Breast epithelium (tissue), 4 donors: ENCODE results near the gene ALDH1L1. TPM values are rescaled to one million over a fixed set of nuclear protein-coding genes. Genes with fewer than 3 reads are reported as not detected.

Experiments used
- DNase-seq, 2 donors: peaks; one replicate each; pipeline ENCODE4 v3.0.0-alpha.2; 2019; ENCODE audit warnings: low spot score in 2 of 2
- H3K27ac ChIP-seq, 2 donors: fragments of 200-600 bp; sonication (generic) in 1 of 2; one replicate each; pipeline ENCODE4 v1.5.1; 2016 to 2019; ENCODE audit warnings: mild to moderate bottlenecking in 1 of 2
- H3K27me3 ChIP-seq, 2 donors: fragments of 200-600 bp; sonication (generic) in 1 of 2; one replicate each; pipeline versions ENCODE4 v1.5.1 to v1.6.0; 2017 to 2019; ENCODE audit warnings: control low read depth in 1 of 2, mild to moderate bottlenecking in 1 of 2
- H3K36me3 ChIP-seq: fragments of 200-600 bp; one replicate; pipeline ENCODE4 v1.5.1; 2019
- H3K4me1 ChIP-seq, 2 donors: fragments of 200-600 bp; sonication (generic); one replicate each; pipeline ENCODE4 v1.5.1; 2016 to 2019; ENCODE audit warnings: control low read depth in 1 of 2
- H3K4me3 ChIP-seq, 3 donors: fragments of 200-600 bp; sonication (generic); 1 replicate in 2 of 3; 2 replicates in 1 of 3; pipeline ENCODE4 v1.5.1; 2016 to 2019; ENCODE audit warnings: mild to moderate bottlenecking in 3 of 3, moderate library complexity in 2 of 3
- H3K9me3 ChIP-seq, 2 donors: fragments of 200-600 bp; sonication (generic) in 1 of 2; one replicate each; pipeline ENCODE4 v1.5.1; 2016 to 2019; ENCODE audit warnings: control low read depth in 1 of 2
- CTCF ChIP-seq, 3 donors: fragments of 450-650 bp; IDR thresholded peaks; one replicate each; pipeline ENCODE4 v1.5.1; 2016 to 2017; ENCODE audit warnings: antibody characterized with exemption in 3 of 3, mild to moderate bottlenecking in 3 of 3, moderate library complexity in 3 of 3
- POLR2A ChIP-seq: fragments of 450-650 bp; IDR thresholded peaks from one replicate; pipeline ENCODE4 v1.6.1; 2016; ENCODE audit warnings: antibody characterized with exemption, mild to moderate bottlenecking, moderate library complexity
- POLR2AphosphoS5 ChIP-seq, 3 donors: sonication (generic); formaldehyde crosslinking; IDR thresholded peaks; one replicate each; pipeline ENCODE4 v1.6.1; 2017; ENCODE audit warnings: antibody characterized with exemption in 3 of 3
- intact Hi-C: fragments of 100-400 bp; cut with DNase I; formaldehyde crosslinking; loops from one replicate; pipeline ENCODE4 v1.15.1; 2023; ENCODE audit warnings: low total_unique reads
- total RNA-seq, 3 donors: library from RNA; depleted of rRNA; stranded (reverse); fragments of >200 nt; gene quantifications; one replicate each; pipeline ENCODE4 v1.1.0, GENCODE V29; 2016

ALDH1L1 gene
- total RNA-seq, 3 donors from 2014 or later, result 10.8 to 88.3 (median 29.0) TPM

DNA sequence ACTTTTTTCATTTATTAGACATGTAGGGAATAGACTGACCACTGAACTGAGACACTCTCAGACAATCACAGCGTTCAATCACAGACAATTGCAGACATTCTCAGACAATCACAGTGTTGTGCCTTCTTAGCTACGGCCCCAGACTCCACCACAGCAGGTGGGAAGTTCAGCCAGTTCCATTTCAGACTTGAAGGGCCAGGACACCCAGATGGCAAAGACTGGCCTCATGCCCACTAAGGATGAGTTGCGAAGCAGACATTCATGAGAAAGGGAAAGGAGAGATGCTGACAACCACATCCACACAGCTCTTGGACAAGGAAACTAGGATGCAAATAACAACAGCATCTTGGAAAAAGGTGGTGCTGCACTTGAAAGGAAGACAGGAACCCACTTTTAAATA lies 21.9 kb upstream of the ALDH1L1 start:
- H3K9me3 ChIP-seq, result no peaks in the 10 kb centered on the region
- no peak overlapping the region for H3K27ac ChIP-seq
- no peak for DNase-seq
- TF ChIP-seq POLR2A, result no peak
- TF ChIP-seq POLR2AphosphoS5 (IDR thresholded peaks at IDR 0.05), result no peak
- no peak for TF ChIP-seq CTCF (IDR thresholded peaks at IDR 0.05)
- H3K4me3 ChIP-seq, result no peak overlapping the region
- H3K36me3 ChIP-seq, result no peaks in the 10 kb centered on the region
- H3K27me3 ChIP-seq, result no peaks in the 10 kb centered on the region
- H3K4me1 ChIP-seq, result no peaks in the 10 kb centered on the region
- intact Hi-C loops, result no loop called here

DNA sequence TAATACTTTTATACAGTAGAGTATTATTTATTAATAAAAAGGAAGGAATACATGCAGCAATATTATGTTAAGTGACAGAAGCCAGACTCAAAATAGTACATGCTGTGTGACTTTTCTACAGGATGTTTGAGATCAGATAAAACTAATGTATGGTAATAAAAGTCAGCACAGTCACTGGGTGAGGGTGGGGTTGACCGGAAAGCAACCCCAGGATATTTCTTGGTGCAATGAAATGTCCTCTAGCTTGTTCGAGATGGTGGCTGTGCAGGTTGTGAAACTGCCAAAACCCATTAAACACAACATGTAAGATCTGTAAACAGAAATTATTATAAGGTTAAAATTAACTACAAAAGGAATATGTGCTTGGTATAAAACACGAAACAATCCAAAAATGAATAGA lies 20.8 kb upstream of the ALDH1L1 start:
- intact Hi-C loops, result no loop called here
- Histone ChIP-seq H3K27me3 (no peaks in the 10 kb centered on the region), H3K27ac (no peak overlapping the region), H3K4me1 (no peaks in the 10 kb centered on the region), H3K36me3 (no peaks in the 10 kb centered on the region), H3K4me3 (no peak overlapping the region), H3K9me3 (no peaks in the 10 kb centered on the region)
- TF ChIP-seq POLR2AphosphoS5 (IDR thresholded peaks at IDR 0.05) (no peak), CTCF (IDR thresholded peaks at IDR 0.05) (no peak), POLR2A (no peak)
- no peak for DNase-seq

DNA sequence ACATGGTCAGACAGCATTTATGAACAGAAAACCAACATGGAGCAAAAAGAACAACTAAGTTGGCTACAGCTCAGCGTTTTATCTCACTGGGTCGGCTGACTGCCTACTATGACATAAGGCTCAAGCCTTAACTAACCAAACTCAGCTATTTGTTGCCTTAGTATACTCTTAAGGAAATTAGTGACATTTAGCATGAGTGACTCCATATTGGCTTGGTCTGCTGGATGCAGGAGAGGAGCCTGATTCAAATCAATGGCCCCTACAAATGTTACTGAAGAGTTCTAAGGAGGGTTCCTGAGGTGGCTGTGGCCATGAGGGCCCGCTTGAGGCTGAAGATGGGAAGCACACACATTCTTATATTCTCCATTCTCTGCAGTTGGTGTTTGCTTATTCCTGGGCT lies 20.1 kb upstream of the ALDH1L1 start:
- Histone ChIP-seq H3K4me3 (no peak overlapping the region), H3K9me3 (no peaks in the 10 kb centered on the region), H3K36me3 (no peaks in the 10 kb centered on the region), H3K27ac (no peak overlapping the region), H3K27me3 (no peaks in the 10 kb centered on the region), H3K4me1 (no peaks in the 10 kb centered on the region)
- TF ChIP-seq POLR2AphosphoS5 (IDR thresholded peaks at IDR 0.05), result no peak
- no peak for TF ChIP-seq CTCF (IDR thresholded peaks at IDR 0.05)
- no peak for TF ChIP-seq POLR2A
- no peak for DNase-seq
- intact Hi-C loops, result no loop called here

DNA sequence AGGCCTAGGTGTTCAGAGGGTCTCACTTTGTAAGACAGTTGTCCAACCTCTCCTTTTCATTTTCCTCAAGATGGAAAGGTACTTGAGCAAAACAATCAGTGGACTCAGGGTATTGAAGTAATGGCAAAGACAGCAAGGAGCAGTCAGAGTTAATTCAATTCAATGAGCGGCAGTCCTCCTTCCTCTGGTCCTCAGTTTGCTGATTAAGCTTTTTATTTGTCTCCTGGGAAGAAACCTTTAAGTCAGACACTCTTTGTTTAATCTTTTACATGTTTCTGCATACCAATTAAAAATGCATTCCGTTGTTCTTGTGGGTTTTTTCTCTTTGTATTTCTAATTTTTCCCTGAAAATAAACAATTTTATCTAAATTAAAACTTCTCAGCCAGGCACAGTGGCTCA lies 18.9 kb upstream of the ALDH1L1 start:
- Histone ChIP-seq H3K9me3 (no peaks in the 10 kb centered on the region), H3K4me3 (no peak overlapping the region), H3K36me3 (no peaks in the 10 kb centered on the region), H3K27me3 (no peaks in the 10 kb centered on the region), H3K27ac (no peak overlapping the region), H3K4me1 (no peaks in the 10 kb centered on the region)
- intact Hi-C loops, result no loop called here
- TF ChIP-seq POLR2AphosphoS5 (IDR thresholded peaks at IDR 0.05), result no peak
- no peak for TF ChIP-seq POLR2A
- TF ChIP-seq CTCF (IDR thresholded peaks at IDR 0.05), result no peak
- DNase-seq, result no peak

- intact Hi-C loops, result no loop called here
- peak in 1 of 2 donors; percentile 54 for DNase-seq
- H3K4me1 ChIP-seq, result no peaks in the 10 kb centered on the region
Observed at GRCh38 chr3:126197854-126198584, 17.6 kb upstream of the ALDH1L1 start.

More at GRCh38 chr3:126197854-126198584, 17.6 kb upstream of the ALDH1L1 start:
- Histone ChIP-seq H3K36me3 (no peaks in the 10 kb centered on the region), H3K9me3 (no peaks in the 10 kb centered on the region), H3K27ac (no peak overlapping the region), H3K27me3 (no peaks in the 10 kb centered on the region), H3K4me3 (no peak overlapping the region)
- TF ChIP-seq POLR2A, result no peak
- peak in 1 of 3 donors; percentile 11 for TF ChIP-seq POLR2AphosphoS5 (IDR thresholded peaks at IDR 0.05)
- TF ChIP-seq CTCF (IDR thresholded peaks at IDR 0.05), result peak in 2 of 3 donors; percentile 35 to 48
